T-cell (primary cell): ENCODE data around the gene WDFY4. TPM values are rescaled to one million over a fixed set of nuclear protein-coding genes. Genes with fewer than 3 reads are reported as not detected.
A peak's percentile ranks its signal among the peaks of the same experiment; 100 is the strongest.

Experiments used
- ATAC-seq, 4 experiments: fragments of 200-7000 bp in 3 of 4; fragments of 150-1000 bp in 1 of 4; cut with Tn5 transposase; replicated peaks in 1 of 4; 1 replicate in 3 of 4; 2 replicates in 1 of 4; pipeline ENCODE4 v1.10.0; 2021; ENCODE audit warnings: moderate library complexity in 3 of 4, mild to moderate bottlenecking in 2 of 4, moderate number of reproducible peaks in 1 of 4
- CTCF ChIA-PET, 2 donors: fragments of 300-600 bp; sonication (Branson Sonifier 250); formaldehyde crosslinking; loops; one replicate each; lab custom pipeline; 2022; ENCODE audit warnings: antibody characterized with exemption in 2 of 2; lab: Charles Lee
- POLR2A ChIA-PET, 2 donors: fragments of 300-600 bp; sonication (Branson Sonifier 250); formaldehyde crosslinking; loops; one replicate each; lab custom pipeline; 2022; ENCODE audit warnings: antibody characterized with exemption in 2 of 2; lab: Charles Lee
- DNase-seq, 35 experiments: peaks; one replicate each; pipeline versions ENCODE4 v3.0.0 to v3.0.0-alpha.2; 2013 to 2023
- H3K27ac ChIP-seq: one replicate; pipeline ENCODE4 v1.5.1; 2013; ENCODE audit warnings: low read length
- H3K27me3 ChIP-seq, 2 experiments: replicated peaks in 1 of 2; 1 replicate in 1 of 2; 2 replicates in 1 of 2; pipeline versions ENCODE4 v1.6.1 to v1.7.0; 2013; ENCODE audit warnings: low read length in 1 of 2, mixed read lengths in 1 of 2; ENCODE audit not compliant: control insufficient read depth in 2 of 2, insufficient read depth in 2 of 2; ENCODE audit errors: extremely low read depth in 1 of 2
- H3K36me3 ChIP-seq, 2 donors: 1 replicate in 1 of 2; 2 replicates in 1 of 2; pipeline versions ENCODE4 v1.6.1 to v1.7.0; 2013; ENCODE audit warnings: low read length in 1 of 2; ENCODE audit not compliant: control insufficient read depth in 2 of 2, insufficient read depth in 1 of 2; ENCODE audit errors: extremely low read depth in 1 of 2
- H3K4me1 ChIP-seq, 2 experiments: 1 replicate in 1 of 2; 2 replicates in 1 of 2; pipeline versions ENCODE4 v1.6.1 to v1.7.0; 2013; ENCODE audit warnings: low read length in 2 of 2, mixed read lengths in 1 of 2; ENCODE audit not compliant: insufficient read depth in 2 of 2, control insufficient read depth in 1 of 2; ENCODE audit errors: extremely low read depth in 1 of 2
- H3K4me3 ChIP-seq, 2 donors: 1 replicate in 1 of 2; 2 replicates in 1 of 2; pipeline versions ENCODE4 v1.5.1 to v1.7.0; 2013; ENCODE audit warnings: mild to moderate bottlenecking in 2 of 2, low read length in 1 of 2, moderate library complexity in 1 of 2; ENCODE audit not compliant: control insufficient read depth in 1 of 2; ENCODE audit errors: extremely low read depth in 1 of 2
- H3K9me3 ChIP-seq: 2 replicates; pipeline ENCODE4 v1.7.0; 2013
- H3K27ac Mint-ChIP-seq, 2 donors: one replicate each; pipeline ENCODE4 v1.8.0; 2020 to 2021; ENCODE audit warnings: mild to moderate bottlenecking in 2 of 2, mixed read lengths in 2 of 2
- H3K27me3 Mint-ChIP-seq, 2 donors: one replicate each; pipeline ENCODE4 v1.8.0; 2021 to 2022; ENCODE audit warnings: mixed read lengths in 2 of 2
- H3K36me3 Mint-ChIP-seq: one replicate; pipeline ENCODE4 v1.8.0; 2021; ENCODE audit warnings: mixed read lengths
- H3K4me1 Mint-ChIP-seq, 3 donors: one replicate each; pipeline ENCODE4 v1.8.0; 2020 to 2022; ENCODE audit warnings: mixed read lengths in 3 of 3, mild to moderate bottlenecking in 1 of 3
- H3K4me3 Mint-ChIP-seq, 3 donors: one replicate each; pipeline ENCODE4 v1.8.0; 2020 to 2022; ENCODE audit warnings: mild to moderate bottlenecking in 3 of 3, mixed read lengths in 3 of 3, moderate library complexity in 3 of 3
- H3K9me3 Mint-ChIP-seq, 3 donors: one replicate each; pipeline ENCODE4 v1.8.0; 2020 to 2022; ENCODE audit warnings: mixed read lengths in 3 of 3
- WGBS: methylation state at CpG from one replicate; pipeline ENCODE4 v1.1.5; 2013; ENCODE audit warnings: missing lambda C conversion rate; ENCODE audit not compliant: insufficient coverage; 5-methylcytosine and 5-hydroxymethylcytosine counted together
- total RNA-seq, 35 experiments: library from RNA in 6 of 35; stranded (reverse) in 6 of 35; fragments of 120-200 nt in 1 of 35; gene quantifications; one replicate each; pipeline versions ENCODE4 v1.2.1 to v1.2.4 and lab custom pipeline; 2013 to 2026

The WDFY4 gene
- total RNA-seq, 5 donors from 2014 or later (not counting 1 experiment from before 2014, with no cell fraction given), result 2.6 to 15.5 (median 4.2) TPM

DNA sequence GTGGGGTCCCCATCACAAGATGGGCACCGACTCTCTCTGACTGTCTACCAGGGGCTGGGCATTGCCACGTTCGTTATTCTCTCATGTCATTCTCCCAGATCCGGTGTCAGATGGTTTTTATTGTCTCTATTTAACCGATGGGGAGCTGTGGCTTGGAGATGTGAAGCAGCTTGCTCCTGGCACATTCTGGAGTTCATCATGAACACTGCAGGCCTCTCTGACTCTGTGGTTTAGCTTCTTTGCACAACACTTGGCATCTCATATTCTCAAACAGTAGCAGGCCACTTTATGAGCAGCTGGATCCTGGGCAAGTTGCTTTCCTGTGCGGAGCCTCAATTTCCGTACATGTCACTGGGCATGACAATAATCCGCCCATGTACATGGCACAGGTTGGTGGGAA, 135.1 kb downstream of the WDFY4 start:
- Histone ChIP-seq H3K36me3 (no peaks in the 10 kb centered on the region), H3K9me3 (no peaks in the 10 kb centered on the region), H3K27me3 (peaks cover 0 to 17% of the 10 kb centered on the region in 2 experiments), H3K4me1 (peaks cover 0 to 7% of the 10 kb centered on the region in 2 experiments), H3K4me3 (no peak overlapping the region), H3K27ac (no peak overlapping the region)
- H3K4me1 Mint-ChIP-seq, result peaks cover 0 to 4% (median 0%) of the 10 kb centered on the region in 3 donors
- peaks cover 0 to 8% of the 10 kb centered on the region in 2 donors for H3K27me3 Mint-ChIP-seq
- DNase-seq (no peak), ATAC-seq (no peak)
- CTCF ChIA-PET, result no interaction called here
- H3K4me3 Mint-ChIP-seq, result no peak overlapping the region
- no peak overlapping the region for H3K27ac Mint-ChIP-seq
- POLR2A ChIA-PET, result no interaction called here
- no peaks in the 10 kb centered on the region for H3K9me3 Mint-ChIP-seq
- WGBS, result 83% methylated on average over 5 of the region's 8 CpGs
- H3K36me3 Mint-ChIP-seq, result no peaks in the 10 kb centered on the region

- Mint-ChIP-seq H3K36me3 (no peaks in the 10 kb centered on the region), H3K27ac (no peak overlapping the region), H3K27me3 (peaks cover 0 to 6% of the 10 kb centered on the region in 2 donors), H3K4me1 (peaks cover 0 to 4% (median 0%) of the 10 kb centered on the region in 3 donors), H3K9me3 (no peaks in the 10 kb centered on the region), H3K4me3 (no peak overlapping the region)
- H3K4me1 ChIP-seq, result peaks cover 0 to 7% of the 10 kb centered on the region in 2 experiments
- H3K27ac ChIP-seq, result no peak overlapping the region
- peaks cover 0 to 17% of the 10 kb centered on the region in 2 experiments for H3K27me3 ChIP-seq
- ChIA-PET POLR2A (no interaction called here), CTCF (no interaction called here)
- no peak for ATAC-seq
- H3K4me3 ChIP-seq, result no peak overlapping the region
- WGBS, result 94% methylated on average over 9 of the region's 9 CpGs
- H3K36me3 ChIP-seq, result no peaks in the 10 kb centered on the region
- no peak for DNase-seq
- H3K9me3 ChIP-seq, result no peaks in the 10 kb centered on the region
Observed at GRCh38 chr10:48820231-48820630, 135.6 kb downstream of the WDFY4 start.

DNA sequence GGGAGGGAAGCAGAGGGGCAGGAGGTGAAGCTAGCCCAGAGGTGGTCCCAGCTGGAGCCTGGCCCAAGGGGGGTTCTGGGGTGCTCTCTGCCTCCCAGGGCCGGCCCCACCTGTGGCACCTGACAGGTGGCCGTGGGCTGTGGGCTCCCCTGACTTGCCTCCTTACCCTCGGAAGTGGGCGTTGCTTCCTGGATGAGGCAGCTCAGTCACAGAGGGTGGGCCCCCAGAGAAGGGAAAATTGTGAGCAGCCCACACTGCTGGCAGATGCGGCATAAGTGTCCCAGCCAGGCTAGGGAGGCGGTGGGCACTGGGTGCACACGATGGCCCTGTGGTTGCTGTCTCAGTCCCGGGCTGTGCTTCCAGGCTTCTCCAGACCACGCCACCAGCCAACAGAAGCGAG, 136.0 kb downstream of the WDFY4 start:
- H3K4me1 Mint-ChIP-seq, result peaks cover 0 to 4% (median 0%) of the 10 kb centered on the region in 3 donors
- Histone ChIP-seq H3K4me3 (peak overlapping the region in 1 of 2 donors; percentile 35), H3K9me3 (no peaks in the 10 kb centered on the region), H3K27ac (no peak overlapping the region), H3K4me1 (peaks cover 0 to 7% of the 10 kb centered on the region in 2 experiments), H3K36me3 (no peaks in the 10 kb centered on the region), H3K27me3 (peaks cover 0 to 17% of the 10 kb centered on the region in 2 experiments)
- CTCF ChIA-PET, result no interaction called here
- H3K27me3 Mint-ChIP-seq, result peaks cover 0 to 3% of the 10 kb centered on the region in 2 donors
- H3K9me3 Mint-ChIP-seq, result no peaks in the 10 kb centered on the region
- no peak for DNase-seq
- H3K4me3 Mint-ChIP-seq, result no peak overlapping the region
- 31% methylated on average over 10 of the region's 10 CpGs for WGBS
- no peak overlapping the region for H3K27ac Mint-ChIP-seq
- no peaks in the 10 kb centered on the region for H3K36me3 Mint-ChIP-seq
- no peak for ATAC-seq
- POLR2A ChIA-PET, result no interaction called here

DNA sequence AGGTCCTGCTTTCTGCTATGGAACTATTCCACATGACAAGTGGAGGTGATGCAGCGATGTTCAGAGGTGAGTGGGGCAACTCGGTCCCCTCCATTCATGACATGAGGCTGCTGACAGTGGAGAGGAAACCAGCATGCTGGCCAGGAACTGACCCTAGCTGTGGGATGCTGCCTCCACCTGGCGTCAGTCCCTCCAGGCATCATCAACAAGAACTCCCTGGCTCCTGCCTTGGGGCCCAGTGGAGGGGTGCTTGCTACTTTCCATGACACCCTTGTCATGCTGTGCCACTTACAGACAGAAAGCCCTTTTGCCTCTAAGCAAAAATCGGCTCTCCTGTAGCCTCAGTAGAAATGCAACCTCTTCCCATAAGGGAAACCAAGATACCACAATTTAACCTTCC, 136.4 kb downstream of the WDFY4 start:
- POLR2A ChIA-PET, result no interaction called here
- peaks cover 0 to 7% of the 10 kb centered on the region in 2 experiments for H3K4me1 ChIP-seq
- H3K4me1 Mint-ChIP-seq, result peaks cover 0 to 4% (median 0%) of the 10 kb centered on the region in 3 donors
- ATAC-seq (no peak), DNase-seq (no peak)
- H3K27ac Mint-ChIP-seq, result no peak overlapping the region
- no peaks in the 10 kb centered on the region for H3K9me3 Mint-ChIP-seq
- no peak overlapping the region for H3K4me3 Mint-ChIP-seq
- no peaks in the 10 kb centered on the region for H3K36me3 ChIP-seq
- peaks cover 0 to 3% of the 10 kb centered on the region in 2 donors for H3K27me3 Mint-ChIP-seq
- H3K27ac ChIP-seq, result no peak overlapping the region
- WGBS, result 56% methylated on average over 3 of the region's 4 CpGs
- H3K9me3 ChIP-seq, result no peaks in the 10 kb centered on the region
- CTCF ChIA-PET, result no interaction called here
- peak overlapping the region in 1 of 2 donors; percentile 35 for H3K4me3 ChIP-seq
- H3K36me3 Mint-ChIP-seq, result no peaks in the 10 kb centered on the region
- peaks cover 0 to 17% of the 10 kb centered on the region in 2 experiments for H3K27me3 ChIP-seq

GRCh38 chr10:48821692-48822091, 137.0 kb downstream of the WDFY4 start:
- Histone ChIP-seq H3K27me3 (peaks cover 0 to 17% of the 10 kb centered on the region in 2 experiments), H3K27ac (no peak overlapping the region), H3K36me3 (no peaks in the 10 kb centered on the region), H3K9me3 (no peaks in the 10 kb centered on the region), H3K4me3 (no peak overlapping the region), H3K4me1 (peaks cover 0 to 7% of the 10 kb centered on the region in 2 experiments)
- Mint-ChIP-seq H3K4me3 (no peak overlapping the region), H3K9me3 (no peaks in the 10 kb centered on the region), H3K4me1 (peaks cover 0 to 4% (median 0%) of the 10 kb centered on the region in 3 donors), H3K27ac (no peak overlapping the region), H3K27me3 (peaks cover 0 to 3% of the 10 kb centered on the region in 2 donors), H3K36me3 (no peaks in the 10 kb centered on the region)
- ATAC-seq, result no peak
- 85% methylated on average over 3 of the region's 3 CpGs for WGBS
- DNase-seq, result no peak
- ChIA-PET CTCF (no interaction called here), POLR2A (no interaction called here)

GRCh38 chr10:48833674-48834073, 149.0 kb downstream of the WDFY4 start:
- no peak overlapping the region for H3K27ac ChIP-seq
- 60% methylated on average over 1 of the region's 2 CpGs for WGBS
- H3K4me1 ChIP-seq, result no peaks in the 10 kb centered on the region
- POLR2A ChIA-PET, result no interaction called here
- no peak overlapping the region for H3K4me3 ChIP-seq
- Mint-ChIP-seq H3K4me3 (no peak overlapping the region), H3K27me3 (peaks cover 0 to 10% of the 10 kb centered on the region in 2 donors), H3K9me3 (peaks cover 0 to 7% (median 3%) of the 10 kb centered on the region in 3 donors), H3K36me3 (peaks cover 3% of the 10 kb centered on the region), H3K27ac (no peak overlapping the region), H3K4me1 (no peaks in the 10 kb centered on the region)
- H3K36me3 ChIP-seq, result peaks cover 0 to 2% of the 10 kb centered on the region in 2 donors
- ATAC-seq (no peak), DNase-seq (no peak)
- CTCF ChIA-PET, result no interaction called here
- H3K9me3 ChIP-seq, result no peaks in the 10 kb centered on the region
- H3K27me3 ChIP-seq, result peaks cover 0 to 8% of the 10 kb centered on the region in 2 experiments
